HG03108 (cell line): ENCODE measurements around the gene PGC.
"Not testable (repeated sequence)": the region's sequence is repeated elsewhere in the genome, so short reads cannot be mapped to it uniquely, and the experiment has no call there.

Experiments used
- ATAC-seq: cut with Tn5 transposase; IDR thresholded peaks from one replicate; pipeline ENCODE4 v1.9.1; 2021; ENCODE audit warnings: moderate library complexity; ENCODE audit not compliant: unreplicated experiment

Gene PGC

GRCh38 chr6:41777551-41778285, 30.5 kb upstream of the PGC start:
- no peak for ATAC-seq

DNA sequence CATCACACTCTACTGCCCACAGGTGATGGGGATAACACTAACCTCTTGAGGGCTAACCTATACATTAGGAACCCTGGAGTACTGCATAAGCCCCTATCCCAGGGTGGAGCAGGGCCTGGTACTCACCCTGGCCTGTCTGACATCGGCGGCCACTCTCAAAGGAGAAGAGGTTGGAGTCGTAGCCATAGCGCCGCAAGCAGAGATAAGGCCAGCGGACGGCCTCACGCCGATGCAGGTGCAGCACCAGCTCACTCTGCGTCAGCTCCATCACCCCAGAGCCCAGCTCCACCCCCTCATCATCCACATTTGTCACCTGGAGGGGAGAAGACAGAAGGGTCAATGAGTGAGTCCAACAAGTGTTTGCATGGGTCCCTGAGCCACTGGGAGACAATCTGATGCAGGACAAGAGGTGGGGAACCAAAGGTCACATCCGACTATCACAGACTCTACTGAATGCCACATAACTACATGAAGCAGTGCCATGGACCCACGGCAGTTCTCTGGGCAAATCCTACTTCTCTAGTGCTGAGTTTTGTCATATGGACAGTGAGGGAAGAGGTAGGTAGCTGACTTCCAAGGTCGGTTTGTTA, 28.2 kb upstream of the PGC start:
- ATAC-seq = no peak

DNA sequence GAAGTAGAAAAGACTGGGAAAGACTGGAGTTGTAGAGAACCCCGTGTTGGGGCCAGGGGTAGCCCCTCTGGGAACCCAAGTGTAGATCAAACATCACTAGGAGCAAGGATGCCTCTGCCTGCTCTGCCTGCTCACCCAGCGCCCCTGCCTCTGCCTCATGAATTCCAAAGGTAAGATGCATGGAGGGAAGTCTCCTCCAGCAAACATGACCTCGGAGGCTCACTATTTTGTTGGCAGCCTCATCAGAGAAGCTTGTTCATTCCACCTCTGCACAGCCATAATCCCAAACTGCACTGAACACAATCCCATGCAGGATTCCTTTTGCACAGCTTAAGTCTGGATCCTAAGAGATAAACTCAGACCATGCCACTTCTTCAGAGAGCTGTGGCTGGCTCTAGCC, 27.6 kb upstream of the PGC start:
- ATAC-seq = no peak

DNA sequence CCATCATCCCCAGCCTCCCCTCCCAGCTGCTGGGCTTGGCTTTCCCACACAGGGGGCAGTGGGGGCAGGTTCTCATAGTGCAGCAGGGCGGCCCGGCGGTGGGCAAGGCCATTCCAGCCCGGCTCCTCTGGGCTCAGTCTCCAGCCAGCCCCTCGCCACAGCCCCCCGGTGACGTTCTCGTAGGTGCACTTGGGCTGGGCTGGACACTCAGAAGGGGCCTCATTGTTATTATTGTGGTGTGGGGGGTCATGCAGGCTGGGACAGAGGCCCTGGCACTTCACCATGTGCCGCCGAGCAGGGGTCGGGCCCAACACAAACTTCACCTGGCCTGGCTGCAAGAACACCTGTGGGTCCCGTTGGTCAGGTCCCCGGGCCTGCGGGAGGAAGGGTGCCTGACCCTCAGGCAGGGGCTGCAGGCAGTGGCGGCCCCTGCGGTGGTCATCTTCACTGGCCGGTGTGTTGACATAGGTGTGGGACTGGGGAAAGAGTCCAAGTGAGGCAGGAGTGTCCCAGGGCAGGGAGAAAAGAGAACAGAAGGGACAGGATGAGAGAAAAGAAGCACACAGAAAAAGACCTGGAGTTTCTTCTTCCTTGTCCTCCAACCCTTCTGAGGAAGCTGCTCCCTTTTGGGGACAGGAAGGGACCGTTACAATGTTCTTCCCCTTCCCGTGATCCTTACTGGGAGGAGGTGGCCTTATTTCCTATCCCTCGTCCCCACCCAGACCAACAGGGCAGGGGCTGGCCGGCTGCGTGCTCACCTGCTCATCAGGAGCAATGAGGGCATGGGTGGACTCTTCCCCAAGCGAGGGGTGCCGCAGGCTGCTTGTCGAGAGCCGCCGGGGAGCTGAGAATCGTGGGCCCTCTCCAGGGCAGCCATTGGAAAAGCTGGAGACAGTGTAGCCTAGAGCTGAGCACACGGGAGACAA, 24.1 kb upstream of the PGC start:
- no peak for ATAC-seq

DNA sequence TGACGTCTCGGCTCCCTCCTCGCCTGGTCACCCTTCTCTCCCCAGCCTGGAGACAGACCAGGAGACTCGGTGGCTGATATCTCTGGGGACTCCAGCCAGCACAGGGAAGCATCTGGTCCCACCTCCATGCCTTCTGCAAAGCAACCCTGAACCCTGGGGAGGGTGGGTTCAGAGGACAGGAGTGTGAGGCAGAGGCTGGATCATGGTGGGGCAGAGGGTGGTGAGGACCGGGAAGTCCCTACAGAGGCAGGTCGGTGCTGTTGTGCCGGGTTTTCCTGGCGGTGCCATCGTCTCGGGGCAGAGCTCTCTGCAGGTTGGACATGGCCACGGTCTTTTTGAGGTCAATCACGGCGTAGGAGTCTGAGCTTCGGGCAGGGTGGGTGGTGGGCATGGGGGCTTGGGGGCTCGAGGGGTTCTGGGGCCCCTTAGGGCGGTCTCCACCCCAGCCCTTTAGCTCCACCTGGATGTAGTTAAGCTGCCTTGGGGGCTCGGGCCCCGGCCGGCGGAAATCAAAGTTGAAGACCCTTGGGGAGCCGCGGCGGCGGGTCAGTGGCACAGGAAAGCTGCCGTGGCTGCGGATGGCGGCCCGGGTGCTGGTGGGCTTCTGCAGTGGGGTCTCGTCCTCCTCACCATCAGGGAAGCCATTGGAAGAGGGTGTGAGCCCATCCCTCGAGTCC, 23.3 kb upstream of the PGC start:
- ATAC-seq = no peak

DNA sequence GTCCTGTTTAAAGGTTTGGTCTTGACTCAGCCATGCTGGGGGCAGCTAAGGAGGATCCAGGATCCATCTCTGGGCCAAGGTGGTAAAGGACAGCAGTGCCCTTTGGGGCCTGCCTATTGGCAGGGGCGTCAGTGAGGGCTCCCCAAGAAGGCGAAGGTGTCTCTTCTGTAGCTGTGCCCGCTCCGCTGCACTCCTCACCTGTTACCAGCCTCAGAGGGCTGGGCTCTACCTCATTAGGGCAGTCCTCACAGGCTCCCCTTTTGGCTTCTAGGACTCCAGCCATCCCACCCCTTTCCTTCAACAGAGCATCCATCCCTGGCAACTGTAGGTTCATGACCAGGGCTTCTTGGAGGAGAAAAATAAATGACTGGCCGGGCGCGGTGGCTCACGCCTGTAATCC, 22.2 kb upstream of the PGC start:
- ATAC-seq = no peak

- no peak for ATAC-seq
Measured at GRCh38 chr6:41768545-41769308, 21.5 kb upstream of the PGC start.

GRCh38 chr6:41767112-41767833, 20.1 kb upstream of the PGC start:
- no peak for ATAC-seq

GRCh38 chr6:41766043-41766664, 19.0 kb upstream of the PGC start:
- ATAC-seq = not testable (repeated sequence)

- ATAC-seq = no peak
Measured at GRCh38 chr6:41763470-41763869, 16.3 kb upstream of the PGC start.

GRCh38 chr6:41759905-41760579, 12.8 kb upstream of the PGC start:
- ATAC-seq = no peak

- ATAC-seq = no peak
Measured at GRCh38 chr6:41759106-41759904, 12.1 kb upstream of the PGC start.

DNA sequence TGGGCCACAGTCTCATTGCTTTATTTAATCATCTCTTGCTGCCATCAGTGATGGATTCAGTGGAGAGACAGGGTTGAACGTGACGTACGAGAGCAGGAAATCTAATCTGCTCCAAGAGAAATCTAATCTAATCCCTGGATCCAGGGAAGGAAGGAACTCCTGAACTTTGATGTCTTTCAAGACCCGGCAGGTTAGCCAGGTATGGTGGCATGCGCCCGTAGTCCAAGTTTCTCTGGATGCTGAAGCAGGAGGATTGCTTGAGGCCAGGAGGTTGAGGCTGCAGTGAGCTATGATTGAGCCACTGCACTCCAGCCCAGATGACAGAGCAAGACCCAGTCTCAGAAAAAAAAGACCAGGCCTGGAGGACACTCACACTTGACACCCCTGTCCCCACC, 11.4 kb upstream of the PGC start:
- no peak for ATAC-seq

GRCh38 chr6:41757931-41758640, 10.9 kb upstream of the PGC start:
- no peak for ATAC-seq

DNA sequence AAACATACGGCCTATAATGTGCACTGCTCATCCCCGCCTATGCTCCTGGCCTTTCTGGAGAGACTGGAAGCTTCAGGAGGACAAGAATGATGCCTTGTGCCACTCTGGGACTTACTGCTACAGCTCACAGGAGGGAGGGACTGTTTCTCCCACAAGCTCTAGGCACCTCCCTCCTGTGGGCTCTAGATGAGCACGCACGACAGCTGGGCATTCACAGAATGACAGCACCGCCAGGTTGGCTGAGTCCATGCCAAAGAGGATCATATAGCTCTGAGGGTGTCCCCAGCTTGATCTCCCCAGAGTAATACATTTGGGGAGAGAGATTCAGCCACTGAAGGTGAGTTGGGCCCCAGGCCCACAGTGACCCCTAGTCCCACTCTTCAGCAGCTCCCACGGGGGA, 10.1 kb upstream of the PGC start:
- ATAC-seq = no peak

GRCh38 chr6:41756354-41756753, 9.2 kb upstream of the PGC start:
- ATAC-seq = no peak

GRCh38 chr6:41755895-41756294, 8.7 kb upstream of the PGC start:
- no peak for ATAC-seq
